BLaER1 treated with 17β-estradiol and CSF1 and Interleukin-3, amounts not matched to agents 10 nM and 100 nM (cell line): ENCODE measurements around the gene FAM153A.
"Not testable (repeated sequence)": the region's sequence is repeated elsewhere in the genome, so short reads cannot be mapped to it uniquely, and the experiment has no call there.

Source experiments
- H3K27ac ChIP-seq, 11 experiments: shearing (Covaris generic); formaldehyde crosslinking; 2 replicates each; pipeline ENCODE4 v1.8.1; 2022
- H3K27me3 ChIP-seq, 11 experiments: shearing (Covaris generic); formaldehyde crosslinking; 2 replicates each; pipeline ENCODE4 v1.8.1; 2022
- H3K36me3 ChIP-seq, 11 experiments: shearing (Covaris generic); formaldehyde crosslinking; 2 replicates each; pipeline ENCODE4 v1.8.1; 2022
- H3K4me1 ChIP-seq, 10 experiments: shearing (Covaris generic); formaldehyde crosslinking; 2 replicates each; pipeline ENCODE4 v1.8.1; 2022
- H3K4me2 ChIP-seq, 11 experiments: shearing (Covaris generic); formaldehyde crosslinking; 2 replicates each; pipeline ENCODE4 v1.8.1; 2022
- H3K4me3 ChIP-seq, 10 experiments: shearing (Covaris generic); formaldehyde crosslinking; 2 replicates each; pipeline ENCODE4 v1.8.1; 2022
- H3K9ac ChIP-seq, 11 experiments: shearing (Covaris generic); formaldehyde crosslinking; 2 replicates each; pipeline ENCODE4 v1.8.1; 2022
- H3K9me3 ChIP-seq, 11 experiments: shearing (Covaris generic); formaldehyde crosslinking; replicated peaks in 1 of 11; 2 replicates each; pipeline ENCODE4 v1.8.1; 2022
- H4K20me1 ChIP-seq, 11 experiments: shearing (Covaris generic); formaldehyde crosslinking; 2 replicates each; pipeline ENCODE4 v1.8.1; 2022

Gene FAM153A

DNA sequence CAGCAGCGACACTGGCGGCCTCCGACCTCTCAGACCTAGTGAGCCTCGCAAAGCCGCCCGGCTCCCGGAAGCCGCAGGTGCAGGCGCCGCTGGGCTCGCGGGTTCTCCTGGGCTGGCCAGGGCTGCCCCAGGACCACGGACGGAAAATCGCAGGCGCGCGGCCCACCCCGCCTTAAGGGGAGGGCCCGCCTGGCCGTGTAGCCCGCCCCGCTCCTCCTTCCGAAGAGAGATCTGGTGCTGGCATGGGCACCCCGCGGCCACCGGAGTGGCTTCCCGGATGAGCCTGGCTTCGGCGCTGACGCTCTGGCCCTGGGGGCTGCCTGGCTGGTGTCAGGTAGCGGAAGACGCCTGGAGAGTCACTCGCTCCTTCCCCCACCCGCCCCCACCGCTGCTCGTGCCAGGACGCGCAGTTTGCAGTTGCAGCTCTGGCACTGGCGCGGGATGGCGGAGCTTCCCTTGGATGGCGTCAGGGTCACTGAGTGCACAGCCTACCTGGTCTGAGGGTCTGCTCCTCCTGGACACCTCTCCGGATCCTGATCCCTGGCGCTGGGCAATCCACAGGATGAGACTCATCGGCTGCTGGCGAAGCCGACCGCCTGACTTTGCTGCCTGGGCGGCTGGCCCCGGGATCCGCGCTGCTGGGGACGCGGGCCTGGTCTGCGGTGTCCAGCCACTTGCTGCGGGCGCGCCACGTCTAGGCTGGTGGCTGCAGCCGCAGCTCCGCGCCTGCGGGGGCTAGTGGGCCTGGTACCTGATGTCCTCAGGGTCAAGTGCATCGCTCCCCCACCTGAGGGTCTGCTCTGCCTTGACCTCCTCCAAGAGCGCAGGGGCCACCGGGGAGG is at the start of gene FAM153A:
TSS of gene FAM153A (minus strand) at position 108 of the 842 bp plus-strand sequence.
- not testable (repeated sequence) for H3K27me3 ChIP-seq, H3K4me1 ChIP-seq, H3K4me2 ChIP-seq, H3K9me3 ChIP-seq, H3K4me3 ChIP-seq, H3K36me3 ChIP-seq, H3K27ac ChIP-seq, H4K20me1 ChIP-seq, H3K9ac ChIP-seq

DNA sequence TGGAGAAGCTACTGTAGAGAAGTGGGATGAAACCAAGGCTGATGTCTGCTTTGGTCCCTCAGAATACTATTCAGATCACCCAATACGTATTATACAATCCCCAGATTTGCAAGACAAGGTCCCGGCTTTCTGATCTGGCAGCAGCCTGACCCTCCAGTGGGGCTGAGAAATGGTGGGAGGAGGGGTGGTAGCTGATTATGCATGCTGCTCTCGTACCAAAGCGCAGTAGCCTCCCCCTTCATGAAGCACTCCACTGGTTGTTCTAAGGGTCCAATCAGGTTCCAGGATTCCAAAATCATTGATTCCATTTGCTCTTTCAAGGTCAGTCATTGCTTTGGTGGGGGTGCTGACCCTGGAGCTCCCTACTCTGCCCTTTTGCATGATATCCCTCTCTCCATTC is 49.6 kb upstream of the FAM153A start:
- H3K4me2 ChIP-seq, H4K20me1 ChIP-seq, H3K4me1 ChIP-seq, H3K27ac ChIP-seq, H3K36me3 ChIP-seq, H3K27me3 ChIP-seq, H3K4me3 ChIP-seq, H3K9ac ChIP-seq, H3K9me3 ChIP-seq: not testable (repeated sequence)

DNA sequence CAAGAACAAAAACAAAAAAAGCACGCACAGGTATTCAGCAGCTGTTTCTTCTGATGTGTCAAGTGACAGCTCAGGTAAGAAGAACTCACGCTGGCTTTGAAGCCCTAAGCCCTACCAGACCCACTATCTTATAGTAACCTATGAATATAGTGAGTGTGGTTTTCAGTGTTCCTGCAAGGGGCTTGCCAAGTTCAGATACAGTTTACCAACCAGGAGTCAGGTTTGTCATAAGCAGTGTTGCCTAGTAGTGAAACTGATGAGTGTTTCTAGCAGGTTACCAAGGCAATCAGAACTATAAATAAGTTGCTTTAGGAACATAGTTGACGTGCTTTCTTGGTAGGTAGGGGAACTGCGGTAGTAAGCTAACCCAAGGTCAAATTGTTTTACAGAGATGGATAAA is 43.4 kb upstream of the FAM153A start:
- not testable (repeated sequence) for H3K4me1 ChIP-seq, H3K9ac ChIP-seq, H4K20me1 ChIP-seq, H3K27me3 ChIP-seq, H3K27ac ChIP-seq, H3K4me3 ChIP-seq, H3K36me3 ChIP-seq, H3K4me2 ChIP-seq, H3K9me3 ChIP-seq

DNA sequence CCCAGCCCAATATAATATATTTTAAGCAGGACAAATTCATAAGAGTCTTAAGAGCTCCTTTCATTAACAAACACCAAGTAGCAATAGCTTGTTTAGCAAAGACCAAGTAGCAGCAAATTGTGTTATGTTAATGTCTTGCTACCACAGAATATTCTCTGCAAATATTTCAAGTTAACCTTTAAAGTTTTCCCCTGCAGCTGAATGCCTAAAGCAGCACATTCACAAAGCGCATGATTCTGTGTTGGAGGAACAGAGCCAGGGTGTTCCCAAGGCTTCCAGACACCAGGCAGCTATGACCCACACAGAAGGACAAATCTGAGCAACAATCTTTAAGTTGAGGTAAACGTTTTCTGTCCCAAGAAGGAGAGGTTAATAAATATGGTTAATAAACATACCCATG is 42.1 kb upstream of the FAM153A start:
- H3K9ac ChIP-seq, H3K4me2 ChIP-seq, H3K9me3 ChIP-seq, H3K4me1 ChIP-seq, H3K27ac ChIP-seq, H4K20me1 ChIP-seq, H3K27me3 ChIP-seq, H3K36me3 ChIP-seq, H3K4me3 ChIP-seq: not testable (repeated sequence)

DNA sequence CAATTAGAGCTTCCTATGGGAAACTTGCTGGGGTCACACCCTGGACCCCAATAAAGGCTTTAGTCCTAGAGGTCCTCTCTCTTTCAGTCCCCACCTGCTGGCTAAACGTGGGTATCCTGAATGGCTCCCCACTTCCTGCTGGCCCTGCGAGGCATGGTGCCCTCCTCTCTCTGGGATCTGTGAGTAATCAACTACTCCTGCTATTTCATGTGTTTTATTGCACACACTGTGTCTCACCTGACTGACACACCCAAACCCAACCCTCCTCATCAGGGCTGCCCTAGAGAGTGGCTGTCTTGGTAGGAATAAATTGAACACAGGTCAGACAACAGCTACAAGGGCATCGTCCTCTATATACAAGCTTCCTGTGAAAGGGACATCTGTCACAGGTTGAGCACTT is 39.8 kb upstream of the FAM153A start:
- H3K4me1 ChIP-seq, H3K4me2 ChIP-seq, H3K27me3 ChIP-seq, H3K9ac ChIP-seq, H4K20me1 ChIP-seq, H3K36me3 ChIP-seq, H3K9me3 ChIP-seq, H3K27ac ChIP-seq, H3K4me3 ChIP-seq: not testable (repeated sequence)

DNA sequence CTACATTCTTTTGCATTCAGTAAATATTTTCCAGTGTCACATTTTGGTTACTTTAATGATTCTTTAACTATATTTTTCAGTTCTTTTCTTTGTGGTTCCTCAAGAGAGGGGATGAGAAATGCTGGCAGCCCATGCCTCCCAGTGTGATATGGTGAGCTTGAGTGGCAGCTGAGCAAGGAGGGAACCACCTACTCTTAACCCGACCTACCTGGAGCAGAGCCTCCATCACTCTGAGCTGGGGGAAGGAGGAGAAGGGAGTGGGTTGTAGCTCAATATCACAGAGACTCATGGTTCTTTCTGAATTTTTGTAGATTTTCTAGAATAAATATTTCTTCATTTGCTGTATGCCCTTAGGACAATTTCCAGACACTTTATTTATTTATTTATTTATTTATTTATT is 37.0 kb upstream of the FAM153A start:
- H3K27ac ChIP-seq, H3K4me1 ChIP-seq, H3K4me2 ChIP-seq, H3K27me3 ChIP-seq, H3K9ac ChIP-seq, H4K20me1 ChIP-seq, H3K9me3 ChIP-seq, H3K4me3 ChIP-seq, H3K36me3 ChIP-seq: not testable (repeated sequence)

DNA sequence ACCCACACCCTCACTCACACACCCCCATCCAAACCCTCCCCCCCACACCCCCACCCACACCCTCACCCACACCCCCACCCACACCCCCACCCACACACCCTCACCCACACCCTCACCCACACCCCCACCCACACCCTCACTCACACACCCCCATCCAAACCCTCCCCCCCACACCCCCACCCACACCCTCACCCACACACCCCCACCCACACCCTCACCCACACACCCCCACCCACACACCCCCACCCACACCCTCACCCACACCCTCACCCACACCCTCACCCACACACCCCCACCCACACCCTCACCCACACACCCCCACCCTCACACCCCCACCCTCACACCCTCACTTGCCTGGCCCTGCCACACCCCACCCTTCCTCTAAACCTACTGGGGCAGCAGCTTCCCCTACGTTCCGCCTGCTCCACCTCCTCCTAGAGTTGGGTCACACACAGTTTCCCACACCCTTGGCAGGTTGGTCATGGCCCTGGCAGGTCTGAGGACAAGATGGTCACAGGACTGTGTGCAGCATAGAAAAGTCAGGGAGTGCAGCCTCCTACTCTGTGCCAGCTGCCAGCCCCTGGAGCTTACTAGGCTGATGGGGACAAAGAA is 30.2 kb upstream of the FAM153A start:
- H3K9me3 ChIP-seq, H4K20me1 ChIP-seq, H3K4me1 ChIP-seq, H3K27me3 ChIP-seq, H3K9ac ChIP-seq, H3K4me2 ChIP-seq, H3K36me3 ChIP-seq, H3K4me3 ChIP-seq, H3K27ac ChIP-seq: not testable (repeated sequence)

DNA sequence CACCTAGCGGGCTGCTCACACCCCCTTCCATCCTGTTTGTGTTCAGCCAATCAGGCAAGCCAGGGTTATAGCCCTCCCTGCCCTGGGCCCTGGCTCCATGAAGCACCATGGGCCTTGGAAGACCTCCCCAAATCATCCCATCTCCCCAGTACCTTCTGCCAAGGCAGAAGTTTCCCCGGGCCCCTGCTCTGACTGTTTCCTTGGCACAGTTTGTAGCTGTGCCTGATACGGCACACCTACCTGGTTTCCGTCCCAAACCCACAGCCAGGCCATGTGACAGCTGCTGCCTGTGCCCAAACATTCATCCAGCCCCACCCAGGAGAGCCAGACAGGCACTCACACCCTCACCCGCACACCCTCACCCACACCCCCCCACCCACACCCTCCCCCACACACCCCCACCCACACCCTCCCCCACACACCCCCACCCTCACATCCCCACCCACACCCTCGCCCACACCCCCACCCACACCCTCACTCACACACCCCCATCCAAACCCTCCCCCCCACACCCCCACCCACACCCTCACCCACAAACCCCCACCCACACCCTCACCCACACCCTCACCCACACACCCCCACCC is 29.6 kb upstream of the FAM153A start:
- H3K27ac ChIP-seq, H3K4me3 ChIP-seq, H3K9me3 ChIP-seq, H3K4me2 ChIP-seq, H3K9ac ChIP-seq, H3K36me3 ChIP-seq, H3K27me3 ChIP-seq, H4K20me1 ChIP-seq, H3K4me1 ChIP-seq: not testable (repeated sequence)

DNA sequence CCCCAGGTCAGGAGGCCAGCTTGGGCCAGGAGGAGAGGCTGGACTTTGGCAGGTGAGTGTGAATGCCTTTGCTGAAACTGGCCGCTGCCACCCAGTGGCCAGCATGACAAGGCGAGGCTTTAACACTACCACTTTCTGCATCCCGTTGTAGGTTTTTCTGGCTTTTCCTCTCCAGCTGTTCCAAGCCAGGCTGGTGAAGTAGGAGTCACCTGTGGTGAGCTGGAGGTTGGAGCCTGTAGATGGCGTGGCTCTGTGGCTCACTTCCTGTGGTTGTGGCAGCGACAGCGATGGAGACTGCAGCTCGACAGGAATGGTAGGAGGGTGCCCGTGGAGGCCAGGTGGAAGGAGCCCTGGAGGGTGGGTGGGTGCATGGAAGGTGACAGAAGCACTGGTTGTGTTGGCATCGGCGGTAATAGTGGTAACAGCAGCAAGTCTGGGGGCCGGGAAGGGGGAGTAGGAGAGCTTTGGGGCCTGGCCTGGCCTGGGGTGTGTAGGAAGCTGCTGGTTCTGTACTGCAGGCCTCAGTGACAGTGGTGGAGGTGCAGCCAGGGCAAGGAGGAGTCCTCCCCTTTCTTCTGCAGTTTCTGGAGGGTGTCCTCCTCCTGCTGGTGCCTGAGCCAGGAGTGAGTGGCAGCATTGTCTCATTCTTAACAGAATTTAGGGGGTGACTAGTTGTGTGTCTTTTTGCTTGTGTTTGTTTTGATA is 26.7 kb upstream of the FAM153A start:
- not testable (repeated sequence) for H3K9me3 ChIP-seq, H3K4me2 ChIP-seq, H3K4me3 ChIP-seq, H3K27me3 ChIP-seq, H4K20me1 ChIP-seq, H3K27ac ChIP-seq, H3K4me1 ChIP-seq, H3K9ac ChIP-seq, H3K36me3 ChIP-seq

DNA sequence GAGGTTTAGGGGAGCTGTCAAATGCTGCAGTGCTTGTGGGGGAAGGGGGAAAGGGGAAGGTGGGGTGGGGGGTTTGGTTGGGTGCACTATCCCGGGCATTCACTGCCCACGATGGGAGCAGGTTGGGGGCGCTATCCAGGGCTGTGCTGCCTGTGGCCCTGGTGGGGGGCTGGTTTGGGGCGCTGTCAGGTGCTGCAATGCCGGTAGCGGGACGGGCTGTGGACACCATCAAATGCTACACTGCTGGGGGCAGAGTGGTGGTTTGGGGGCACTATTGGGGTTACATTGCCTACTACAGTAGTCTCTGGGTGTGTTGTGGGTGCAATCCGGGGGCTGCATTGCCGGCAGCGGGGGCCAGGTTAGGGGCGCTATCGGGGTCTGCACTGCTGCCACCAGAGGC is 25.7 kb upstream of the FAM153A start:
- not testable (repeated sequence) for H3K27me3 ChIP-seq, H3K4me3 ChIP-seq, H3K9ac ChIP-seq, H3K4me1 ChIP-seq, H4K20me1 ChIP-seq, H3K27ac ChIP-seq, H3K9me3 ChIP-seq, H3K4me2 ChIP-seq, H3K36me3 ChIP-seq

DNA sequence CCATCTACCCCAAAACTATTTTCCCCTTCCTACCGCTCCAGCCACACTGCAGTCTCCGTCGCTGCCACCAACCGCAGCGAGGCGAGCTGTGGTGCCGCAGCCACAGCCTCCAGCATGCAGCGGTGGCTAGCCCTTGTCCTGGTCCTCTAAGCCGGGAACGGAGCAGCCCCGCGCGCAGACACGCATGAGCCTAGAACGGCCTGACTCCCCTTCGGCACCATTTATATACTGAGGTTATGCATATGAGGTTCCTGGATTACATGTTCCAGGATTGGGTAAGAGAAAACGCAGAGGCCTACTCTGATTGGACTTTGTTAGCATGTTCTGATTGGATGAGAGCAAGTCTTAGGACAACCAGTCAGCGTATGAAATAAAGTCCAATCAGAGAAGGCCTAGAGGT is 24.6 kb upstream of the FAM153A start:
- H3K36me3 ChIP-seq, H3K9me3 ChIP-seq, H3K27me3 ChIP-seq, H4K20me1 ChIP-seq, H3K27ac ChIP-seq, H3K4me3 ChIP-seq, H3K4me2 ChIP-seq, H3K4me1 ChIP-seq, H3K9ac ChIP-seq: not testable (repeated sequence)

DNA sequence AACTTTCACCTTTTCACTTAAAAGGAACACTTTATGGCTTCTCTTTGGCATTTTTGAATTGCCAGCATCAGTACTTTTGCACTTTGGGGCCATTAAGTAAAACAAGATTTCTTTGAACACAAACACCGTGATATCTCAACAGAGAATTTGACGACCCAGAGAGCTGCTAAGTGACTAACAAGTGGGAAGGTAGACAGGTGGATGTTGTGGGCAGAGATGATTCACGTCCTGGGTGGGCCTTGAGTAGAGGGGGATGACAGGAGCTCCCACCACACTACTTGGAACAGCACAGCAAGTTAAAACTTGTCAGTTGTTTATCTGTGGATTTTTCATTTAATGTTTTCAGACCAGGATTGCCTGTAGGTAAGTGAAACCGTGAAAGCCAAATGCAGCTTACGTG is 18.7 kb upstream of the FAM153A start:
- not testable (repeated sequence) for H3K4me1 ChIP-seq, H3K9ac ChIP-seq, H3K4me3 ChIP-seq, H3K27ac ChIP-seq, H3K36me3 ChIP-seq, H4K20me1 ChIP-seq, H3K27me3 ChIP-seq, H3K4me2 ChIP-seq, H3K9me3 ChIP-seq

DNA sequence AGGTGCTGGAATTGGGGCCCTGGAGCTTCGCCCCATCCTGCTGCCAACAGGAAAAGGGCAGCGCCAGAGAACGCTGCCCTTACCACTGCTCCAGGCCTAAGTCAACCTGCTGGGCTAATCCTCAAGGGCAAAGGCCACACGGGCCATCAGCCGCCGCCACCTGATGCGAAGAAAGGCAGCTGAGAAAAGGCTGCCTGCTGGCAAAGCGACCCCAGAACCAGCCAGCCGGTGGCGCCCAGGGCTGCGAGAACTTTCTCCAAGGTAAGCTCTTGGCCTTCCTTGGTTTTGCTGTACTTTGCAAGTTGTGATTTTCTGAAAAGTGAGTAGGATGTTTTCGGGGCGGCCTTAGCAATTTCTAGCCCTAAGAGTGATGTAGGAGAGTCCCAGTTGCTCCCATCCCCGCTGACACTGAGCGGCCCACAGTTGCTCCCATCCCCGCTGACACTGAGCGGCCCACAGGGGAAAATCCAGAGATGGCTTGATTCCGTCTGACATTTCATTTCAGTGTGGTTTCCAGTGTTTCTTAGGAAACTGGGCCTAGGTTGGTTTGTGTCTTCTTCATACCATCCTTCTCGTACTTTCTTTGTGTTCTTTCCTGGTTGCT is 15.6 kb upstream of the FAM153A start:
- H3K27ac ChIP-seq, H3K4me3 ChIP-seq, H3K9ac ChIP-seq, H3K4me2 ChIP-seq, H3K27me3 ChIP-seq, H3K4me1 ChIP-seq, H4K20me1 ChIP-seq, H3K36me3 ChIP-seq, H3K9me3 ChIP-seq: not testable (repeated sequence)

DNA sequence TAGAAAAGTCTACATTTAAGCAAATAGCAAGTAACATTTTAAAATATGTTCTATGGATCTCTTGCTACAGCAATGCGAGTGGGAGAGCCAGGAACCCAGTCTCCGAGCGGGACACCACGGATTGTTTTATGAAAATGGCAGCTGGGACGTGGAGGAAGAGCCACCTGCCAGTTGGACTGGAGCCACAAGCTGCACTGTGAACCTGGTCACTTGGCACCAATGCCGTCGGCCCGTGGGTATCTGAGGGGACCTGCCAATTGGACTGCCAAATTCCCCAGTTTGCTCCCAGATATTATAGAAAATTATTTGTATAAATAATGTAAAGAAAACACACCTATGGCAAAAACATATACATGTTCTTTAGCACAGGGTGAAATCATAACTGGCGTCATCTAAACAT is 10.6 kb upstream of the FAM153A start:
- H3K36me3 ChIP-seq, H4K20me1 ChIP-seq, H3K9ac ChIP-seq, H3K9me3 ChIP-seq, H3K4me2 ChIP-seq, H3K4me1 ChIP-seq, H3K27me3 ChIP-seq, H3K4me3 ChIP-seq, H3K27ac ChIP-seq: not testable (repeated sequence)
